PFSK-1 (cell line): ENCODE measurements around the gene VSIG10L.

Experiments used
- REST ChIP-seq, 2 experiments: IDR thresholded peaks; 2 replicates each; pipeline versions ENCODE4 v1.6.1 to v1.8.0; 2011 to 2012; ENCODE audit warnings: low read depth in 2 of 2, low read length in 2 of 2, control low read depth in 1 of 2, inconsistent platforms in 1 of 2, mild to moderate bottlenecking in 1 of 2, moderate library complexity in 1 of 2; ENCODE audit not compliant: insufficient read depth in 1 of 2
- TAF1 ChIP-seq: IDR thresholded peaks from 2 replicates; pipeline ENCODE4 v1.6.1; 2012; ENCODE audit warnings: low read length, control low read depth, borderline replicate concordance; ENCODE audit not compliant: insufficient read depth

GRCh38 chr19:51365965-51366388, 24.0 kb upstream of the VSIG10L start, which contains the start of gene ETFB:
- TF ChIP-seq TAF1, result 0 out of 2 replicates have a peak, but pooled peaks have one; percentile 13
- TF ChIP-seq REST (IDR thresholded peaks at IDR 0.05; ENCODE audit: insufficient read depth in 1 of 2, low read depth in 2 of 2, low read length in 2 of 2), result 0 out of 4 replicates have a peak, but pooled peaks of 1 of the 2 experiments have one; percentile 18
